Stimulated activated memory B cell treated with anti-CD40 and anti-IgM and Interleukin-4, amounts not matched to agents 10 μg/mL and 1 μg/mL and 100 μg/mL, for 72 hours (primary cell): ENCODE results near the gene RBMS1.

Experiments
- ATAC-seq: fragments of 150-1000 bp; cut with Tn5 transposase; 2 replicates; pipeline ENCODE4 v1.10.0; 2021
- H3K27ac Mint-ChIP-seq: one replicate; pipeline ENCODE4 v1.8.0; 2022; ENCODE audit warnings: mild to moderate bottlenecking, mixed read lengths
- H3K27me3 Mint-ChIP-seq: one replicate; pipeline ENCODE4 v1.8.0; 2022; ENCODE audit warnings: mixed read lengths
- H3K36me3 Mint-ChIP-seq: one replicate; pipeline ENCODE4 v1.8.0; 2022; ENCODE audit warnings: mixed read lengths
- H3K4me1 Mint-ChIP-seq: one replicate; pipeline ENCODE4 v1.8.0; 2022; ENCODE audit warnings: mixed read lengths
- H3K4me3 Mint-ChIP-seq: one replicate; pipeline ENCODE4 v1.8.0; 2022; ENCODE audit warnings: mild to moderate bottlenecking, moderate library complexity, mixed read lengths
- H3K9me3 Mint-ChIP-seq: one replicate; pipeline ENCODE4 v1.8.0; 2022; ENCODE audit warnings: mixed read lengths

The RBMS1 gene

DNA sequence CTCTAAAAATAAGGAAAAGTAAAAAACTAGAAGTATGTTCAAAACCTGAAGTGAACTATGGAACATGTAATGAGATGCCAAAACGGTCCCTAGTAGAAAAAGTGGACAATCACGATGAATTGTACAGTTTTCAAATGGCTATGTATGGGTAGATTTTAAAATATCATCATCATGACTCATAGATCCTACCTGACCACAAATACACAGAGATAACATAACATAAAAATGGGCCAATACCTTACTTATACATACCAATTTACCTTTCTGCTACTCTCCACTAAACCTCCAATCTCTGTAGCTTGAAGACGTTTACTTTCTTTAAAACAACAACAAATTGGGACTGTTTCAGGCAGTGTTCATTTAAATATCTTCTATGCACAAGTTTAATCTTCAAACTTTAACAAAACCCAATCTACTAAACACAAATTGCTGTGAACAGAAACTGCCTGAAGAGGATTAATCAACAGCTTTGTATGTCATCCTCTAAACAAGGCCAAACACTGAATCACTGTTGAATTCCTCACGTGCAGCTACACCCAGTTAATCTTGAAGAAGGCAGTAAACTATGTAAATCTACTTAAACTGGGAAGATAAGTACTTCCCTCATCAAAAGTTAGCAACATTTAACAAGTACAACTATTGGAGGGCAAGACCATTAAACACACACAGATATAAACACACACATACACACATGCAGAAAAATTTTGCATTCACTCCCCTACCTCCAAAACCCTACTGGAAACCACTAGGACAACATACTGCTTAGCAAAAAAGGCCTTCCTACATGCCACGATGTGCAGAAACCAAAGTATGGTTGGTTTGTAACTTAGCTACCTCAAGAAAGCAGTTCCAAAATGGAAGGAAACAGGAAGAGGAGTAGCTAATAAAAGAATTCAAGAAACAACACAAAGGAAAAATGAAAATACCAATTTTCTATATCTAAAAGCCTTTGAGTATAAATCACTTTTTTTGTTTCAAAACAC is 90.3 kb downstream of the RBMS1 start:
- H3K9me3 Mint-ChIP-seq: no peaks in the 10 kb centered on the region

DNA sequence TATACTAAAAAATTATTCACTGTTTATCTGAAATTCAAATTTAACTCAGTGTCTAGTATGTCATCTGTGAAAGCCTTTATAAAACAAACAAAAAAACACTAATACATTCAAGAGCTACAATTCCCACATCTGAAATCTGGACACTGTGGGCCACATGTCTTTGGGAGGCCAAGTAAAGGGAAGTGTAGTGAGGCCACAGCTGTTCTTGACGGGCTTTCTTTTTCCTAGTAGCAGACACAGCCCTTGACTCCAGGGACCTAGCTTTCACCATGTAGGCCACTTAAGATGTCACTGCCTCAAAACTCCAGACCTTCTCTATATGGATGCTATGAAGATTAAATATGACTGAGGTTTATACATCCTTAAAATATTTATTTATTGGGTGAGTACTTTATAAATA is 91.1 kb downstream of the RBMS1 start:
- H3K4me3 Mint-ChIP-seq: no peak overlapping the region
- no peaks in the 10 kb centered on the region for H3K36me3 Mint-ChIP-seq
- peak overlapping the region; percentile 11 for H3K27ac Mint-ChIP-seq

More for the DNA sequence above, 90.3 kb downstream of the RBMS1 start:
- no peak for ATAC-seq
- Mint-ChIP-seq H3K27me3 (no peaks in the 10 kb centered on the region), H3K27ac (peak overlapping the region; percentile 69), H3K4me1 (peaks cover 53% of the 10 kb centered on the region), H3K36me3 (no peaks in the 10 kb centered on the region), H3K4me3 (no peak overlapping the region)

DNA sequence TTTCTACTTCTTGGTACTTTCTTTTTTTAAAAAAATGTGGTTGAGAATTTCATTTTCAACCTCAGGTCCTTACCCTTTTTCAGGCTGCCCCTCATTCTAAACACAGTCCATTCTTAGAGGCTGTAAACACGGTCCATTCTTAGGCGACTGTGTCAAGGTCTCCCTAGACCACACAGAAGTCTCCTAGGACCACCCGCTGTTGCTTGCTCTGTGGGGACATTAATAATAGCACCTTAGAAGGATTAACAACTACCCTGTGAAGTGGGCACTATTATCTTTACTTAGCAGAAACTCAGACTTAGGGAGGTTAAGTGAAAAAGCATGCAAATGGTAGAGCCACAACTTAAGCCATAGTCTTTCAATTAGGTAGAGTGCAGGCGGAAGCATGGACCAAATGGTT is 91.7 kb downstream of the RBMS1 start:
- H3K4me3 Mint-ChIP-seq: no peak overlapping the region
- H3K4me1 Mint-ChIP-seq: peaks cover 47% of the 10 kb centered on the region
- H3K36me3 Mint-ChIP-seq: no peaks in the 10 kb centered on the region
- no peaks in the 10 kb centered on the region for H3K9me3 Mint-ChIP-seq
- ATAC-seq: no peak
- peak overlapping the region; percentile 11 for H3K27ac Mint-ChIP-seq
- H3K27me3 Mint-ChIP-seq: no peaks in the 10 kb centered on the region

More for the DNA sequence above, 91.1 kb downstream of the RBMS1 start:
- no peak for ATAC-seq
- no peaks in the 10 kb centered on the region for H3K27me3 Mint-ChIP-seq
- peaks cover 47% of the 10 kb centered on the region for H3K4me1 Mint-ChIP-seq
- H3K9me3 Mint-ChIP-seq: no peaks in the 10 kb centered on the region

DNA sequence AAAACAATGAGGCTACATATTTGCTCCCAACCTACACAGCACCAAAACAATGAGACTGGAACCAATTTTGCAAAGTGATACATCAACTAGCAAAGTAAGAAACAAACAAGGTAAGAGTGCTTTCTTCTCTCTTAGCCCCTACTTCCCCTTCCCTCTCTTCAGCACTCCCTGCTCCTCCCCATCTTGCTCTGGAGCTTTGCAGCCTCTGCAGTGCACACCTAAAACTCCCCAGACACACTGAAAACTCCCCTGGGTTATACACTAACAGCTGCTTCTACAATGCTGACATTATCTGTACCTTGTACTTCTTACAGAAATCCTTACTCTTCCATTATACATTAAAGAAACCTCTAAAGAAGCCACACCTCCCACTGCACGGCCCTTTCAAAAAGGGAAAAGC is 93.7 kb downstream of the RBMS1 start:
- H3K36me3 Mint-ChIP-seq: no peaks in the 10 kb centered on the region
- no peaks in the 10 kb centered on the region for H3K9me3 Mint-ChIP-seq
- H3K27me3 Mint-ChIP-seq: no peaks in the 10 kb centered on the region
- no peak overlapping the region for H3K27ac Mint-ChIP-seq
- peaks cover 31% of the 10 kb centered on the region for H3K4me1 Mint-ChIP-seq
- no peak overlapping the region for H3K4me3 Mint-ChIP-seq
- ATAC-seq: no peak

DNA sequence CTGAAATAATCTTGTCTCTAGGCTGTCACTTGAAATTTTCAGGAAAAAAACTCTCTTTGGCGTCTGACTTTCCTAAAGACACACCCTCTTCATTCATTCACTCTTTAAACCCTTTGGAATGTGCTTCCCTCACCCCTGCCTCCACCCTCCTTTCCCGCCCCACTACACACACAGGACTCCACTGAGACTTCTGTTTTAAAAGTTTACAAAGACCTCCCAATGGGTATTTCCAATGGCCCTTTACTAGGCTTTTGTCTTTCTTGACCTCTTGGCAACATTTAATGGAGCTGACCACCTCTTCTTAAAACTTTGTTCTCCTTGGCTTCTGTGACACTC is 96.1 kb downstream of the RBMS1 start:
- Mint-ChIP-seq H3K4me1 (peaks cover 36% of the 10 kb centered on the region), H3K27me3 (no peaks in the 10 kb centered on the region), H3K4me3 (no peak overlapping the region), H3K27ac (no peak overlapping the region), H3K36me3 (no peaks in the 10 kb centered on the region), H3K9me3 (no peaks in the 10 kb centered on the region)
- no peak for ATAC-seq

DNA sequence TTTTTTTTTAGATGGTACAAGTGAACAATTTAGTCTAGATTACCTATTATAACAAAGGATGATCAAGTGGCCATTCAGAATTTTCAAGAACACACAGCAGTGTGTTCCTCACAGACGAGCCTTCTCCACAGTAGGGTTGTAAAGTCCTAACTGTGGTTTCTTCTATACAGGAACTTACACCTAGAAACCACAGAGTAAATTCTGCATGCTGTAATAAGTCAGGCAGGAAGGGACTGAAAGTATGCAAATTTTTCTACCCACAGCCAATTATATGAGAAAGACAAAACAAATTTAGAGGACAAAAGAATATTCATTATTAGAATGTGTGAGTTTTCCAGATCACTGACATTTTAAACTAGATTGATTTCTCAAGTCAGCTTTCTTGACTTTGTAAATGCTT is 99.5 kb downstream of the RBMS1 start:
- H3K36me3 Mint-ChIP-seq: no peaks in the 10 kb centered on the region
- H3K4me3 Mint-ChIP-seq: peak overlapping the region; percentile 35
- H3K27ac Mint-ChIP-seq: peak overlapping the region; percentile 32
- H3K27me3 Mint-ChIP-seq: no peaks in the 10 kb centered on the region
- no peaks in the 10 kb centered on the region for H3K9me3 Mint-ChIP-seq
- ATAC-seq: peak; percentile 95
- peaks cover 40% of the 10 kb centered on the region for H3K4me1 Mint-ChIP-seq

DNA sequence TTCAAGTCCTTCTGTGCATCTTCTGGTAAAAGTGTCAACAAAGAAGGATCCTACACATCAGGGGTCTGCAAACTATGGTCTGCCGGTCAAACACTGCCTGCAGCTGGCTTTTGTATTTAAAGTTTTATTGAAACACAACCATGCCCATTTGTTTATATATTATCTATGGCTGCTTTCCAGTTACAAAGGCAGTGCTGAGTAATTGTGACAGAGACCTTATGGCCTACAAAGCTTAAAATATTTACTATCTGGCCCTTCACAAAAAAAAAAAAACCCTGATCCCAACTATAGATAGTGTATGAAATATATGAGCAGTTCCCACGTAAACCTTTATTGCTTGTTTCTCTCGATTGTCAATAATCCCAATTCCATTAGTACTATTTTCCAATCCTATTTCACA is 101.4 kb downstream of the RBMS1 start:
- Mint-ChIP-seq H3K36me3 (no peaks in the 10 kb centered on the region), H3K4me3 (no peak overlapping the region), H3K27ac (no peak overlapping the region)

DNA sequence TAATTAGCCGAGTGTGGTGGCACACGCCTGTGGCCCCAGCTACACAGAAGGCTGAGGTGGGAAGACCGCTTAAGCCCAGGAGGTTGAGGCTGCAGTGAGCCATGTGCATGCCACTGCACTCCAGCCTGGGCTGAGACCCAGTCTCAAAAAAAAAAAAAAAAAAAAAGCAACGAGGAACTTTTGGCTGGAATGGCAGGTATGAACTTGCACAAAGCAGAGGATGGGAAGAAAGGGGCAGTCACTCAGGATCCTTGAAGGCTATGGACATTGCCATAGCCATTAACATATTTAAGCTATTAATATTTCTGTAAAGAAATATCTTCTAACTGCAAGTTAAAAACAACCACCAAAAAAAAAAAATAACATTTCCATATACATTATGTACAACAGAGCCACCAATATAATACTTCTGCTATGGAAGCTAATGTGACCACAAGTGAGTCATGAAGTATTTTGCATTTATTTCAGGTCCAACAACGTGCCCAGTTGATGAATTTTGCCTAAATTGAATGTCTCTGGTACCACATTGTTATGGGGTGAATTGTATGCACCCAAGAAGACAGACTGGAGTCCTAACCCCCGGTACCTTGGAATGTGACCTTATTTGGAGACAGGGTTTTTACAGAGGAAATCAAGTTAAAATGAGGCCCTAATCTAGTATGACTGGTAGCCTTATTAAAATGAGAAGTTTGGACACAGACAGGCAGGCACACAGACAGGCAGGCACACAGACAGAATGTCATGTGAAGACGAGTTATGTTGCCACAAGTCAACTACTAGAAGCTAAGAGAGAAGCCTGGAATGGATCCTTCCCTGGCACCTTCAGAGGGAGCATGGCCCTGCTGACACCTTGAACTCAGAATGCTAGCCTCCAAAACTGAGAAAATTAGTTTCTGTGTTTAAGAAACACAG is 102.8 kb downstream of the RBMS1 start:
- Mint-ChIP-seq H3K27ac (no peak overlapping the region), H3K4me1 (peaks cover 56% of the 10 kb centered on the region), H3K27me3 (no peaks in the 10 kb centered on the region), H3K36me3 (no peaks in the 10 kb centered on the region), H3K9me3 (no peaks in the 10 kb centered on the region), H3K4me3 (no peak overlapping the region)
- no peak for ATAC-seq

More for the DNA sequence above, 101.4 kb downstream of the RBMS1 start:
- no peak for ATAC-seq
- Mint-ChIP-seq H3K27me3 (no peaks in the 10 kb centered on the region), H3K4me1 (peaks cover 56% of the 10 kb centered on the region), H3K9me3 (no peaks in the 10 kb centered on the region)

DNA sequence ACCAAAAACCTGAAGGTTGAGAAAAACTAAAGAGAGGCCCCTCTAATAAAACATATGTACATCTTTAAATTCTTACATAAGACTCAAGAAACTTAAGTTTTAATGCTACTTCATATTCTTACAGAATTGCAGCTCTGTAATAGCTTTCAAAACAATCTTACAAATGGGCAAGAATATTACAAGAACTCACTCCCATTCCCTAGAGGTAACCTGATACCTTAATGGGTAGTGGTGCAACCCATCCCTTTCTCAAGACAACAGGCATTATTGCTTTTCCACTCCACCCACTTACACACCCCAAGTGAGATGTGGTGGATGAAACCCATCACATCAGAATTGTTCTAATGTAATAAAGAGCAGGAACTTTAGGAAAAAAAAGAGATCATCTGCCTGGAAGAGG is 103.7 kb downstream of the RBMS1 start:
- H3K27me3 Mint-ChIP-seq: no peaks in the 10 kb centered on the region
- H3K27ac Mint-ChIP-seq: no peak overlapping the region

DNA sequence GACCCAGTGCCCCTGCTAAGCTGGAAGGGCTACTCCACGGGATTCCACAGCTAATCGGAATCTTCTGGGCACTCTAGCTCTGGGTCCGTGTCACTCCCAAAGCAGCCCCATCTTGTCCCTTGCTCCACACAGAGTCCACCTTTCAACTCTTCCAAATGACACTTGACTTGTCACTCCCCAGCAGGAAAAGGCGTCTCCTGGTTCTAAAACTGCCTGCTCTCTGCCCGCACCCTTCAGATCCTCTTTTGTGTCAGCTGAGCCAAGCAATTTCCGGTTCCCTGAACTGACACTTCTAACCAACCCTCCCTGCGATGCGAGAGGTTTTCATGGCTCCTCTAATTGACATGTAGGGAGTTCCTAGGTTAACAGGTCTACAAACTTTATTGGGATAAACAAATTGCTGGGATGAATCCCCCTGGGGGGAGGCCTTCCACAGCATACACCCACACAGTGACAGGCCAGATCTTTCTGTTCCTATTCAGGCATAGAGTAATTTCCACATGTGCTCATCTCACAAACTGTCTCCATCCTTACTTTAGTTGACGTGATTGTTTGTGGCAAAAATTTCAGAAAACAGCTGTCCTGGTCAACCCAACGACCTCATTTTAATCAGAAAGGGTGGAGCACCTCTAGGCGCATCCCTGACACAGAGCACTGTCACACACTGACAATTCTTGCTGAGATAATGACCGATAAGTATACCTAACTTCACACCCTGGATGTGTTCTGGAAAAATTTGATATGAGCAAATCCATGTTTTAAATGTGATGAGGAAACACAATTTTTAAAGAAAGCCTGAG is 104.9 kb downstream of the RBMS1 start:
- peaks cover 47% of the 10 kb centered on the region for H3K4me1 Mint-ChIP-seq
- H3K4me3 Mint-ChIP-seq: peak overlapping the region; percentile 34
- peak overlapping the region; percentile 10 for H3K27ac Mint-ChIP-seq
- no peaks in the 10 kb centered on the region for H3K36me3 Mint-ChIP-seq
- peak; percentile 70 for ATAC-seq
- H3K9me3 Mint-ChIP-seq: no peaks in the 10 kb centered on the region
- no peaks in the 10 kb centered on the region for H3K27me3 Mint-ChIP-seq

More for the DNA sequence above, 103.7 kb downstream of the RBMS1 start:
- Mint-ChIP-seq H3K4me3 (no peak overlapping the region), H3K36me3 (no peaks in the 10 kb centered on the region), H3K9me3 (no peaks in the 10 kb centered on the region), H3K4me1 (peaks cover 56% of the 10 kb centered on the region)
- ATAC-seq: no peak

DNA sequence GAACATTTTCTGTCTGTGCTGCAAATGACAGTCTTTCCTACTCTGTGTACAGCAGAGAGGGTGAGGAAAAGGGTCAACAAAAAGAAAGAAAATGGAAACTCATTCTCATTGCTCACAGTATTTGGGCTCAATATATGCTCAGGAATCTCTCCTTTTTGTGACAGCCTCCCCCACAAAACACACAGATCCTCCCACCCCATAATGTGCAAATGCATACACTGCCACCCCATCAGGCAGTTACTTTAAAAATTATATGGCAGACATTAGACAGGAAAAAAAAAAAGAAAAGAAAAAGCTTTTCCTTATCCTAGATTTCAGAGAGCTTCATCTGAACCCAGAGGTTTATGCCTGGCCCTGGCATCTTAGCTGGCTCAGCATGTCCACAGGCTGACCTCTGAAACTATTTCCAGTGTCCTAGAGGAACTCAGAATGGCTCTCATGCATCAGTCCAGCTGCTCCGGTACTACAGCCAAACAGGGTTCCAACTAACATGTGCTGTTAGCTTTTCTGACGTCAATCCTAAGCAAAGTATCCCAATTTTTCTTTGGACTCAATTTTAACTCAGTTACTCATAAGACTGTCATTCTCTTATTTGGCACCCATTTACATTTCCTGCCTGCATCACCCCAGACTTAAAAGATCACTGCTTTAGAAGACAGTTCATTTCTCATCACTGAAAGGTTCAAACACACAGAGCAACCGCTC is 105.9 kb downstream of the RBMS1 start:
- no peak overlapping the region for H3K4me3 Mint-ChIP-seq
- no peaks in the 10 kb centered on the region for H3K9me3 Mint-ChIP-seq
- ATAC-seq: no peak
- peaks cover 37% of the 10 kb centered on the region for H3K4me1 Mint-ChIP-seq
- H3K27ac Mint-ChIP-seq: no peak overlapping the region
- no peaks in the 10 kb centered on the region for H3K36me3 Mint-ChIP-seq
- H3K27me3 Mint-ChIP-seq: no peaks in the 10 kb centered on the region

DNA sequence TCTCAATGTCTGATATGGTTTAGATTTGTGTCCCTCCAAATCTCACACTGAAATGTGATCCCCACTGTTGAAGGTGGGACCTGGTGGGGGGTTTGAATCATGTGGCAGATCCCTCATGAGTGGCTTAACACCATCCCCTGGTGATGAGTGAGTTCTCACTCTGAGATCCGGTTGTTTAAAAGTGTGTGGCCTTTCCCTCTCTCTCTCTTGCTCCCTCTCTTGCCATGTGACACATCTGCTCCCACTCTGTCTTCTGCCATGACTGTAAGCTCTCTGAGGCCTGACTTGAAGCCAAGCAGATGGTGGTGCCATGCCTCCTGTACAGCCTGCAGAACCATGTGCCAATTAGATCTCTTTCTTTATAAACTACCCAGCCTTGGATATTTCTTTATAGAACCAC is 108.8 kb downstream of the RBMS1 start:
- ATAC-seq: no peak
- Mint-ChIP-seq H3K36me3 (no peaks in the 10 kb centered on the region), H3K4me3 (no peak overlapping the region), H3K9me3 (no peaks in the 10 kb centered on the region), H3K4me1 (peaks cover 41% of the 10 kb centered on the region), H3K27me3 (no peaks in the 10 kb centered on the region), H3K27ac (no peak overlapping the region)

DNA sequence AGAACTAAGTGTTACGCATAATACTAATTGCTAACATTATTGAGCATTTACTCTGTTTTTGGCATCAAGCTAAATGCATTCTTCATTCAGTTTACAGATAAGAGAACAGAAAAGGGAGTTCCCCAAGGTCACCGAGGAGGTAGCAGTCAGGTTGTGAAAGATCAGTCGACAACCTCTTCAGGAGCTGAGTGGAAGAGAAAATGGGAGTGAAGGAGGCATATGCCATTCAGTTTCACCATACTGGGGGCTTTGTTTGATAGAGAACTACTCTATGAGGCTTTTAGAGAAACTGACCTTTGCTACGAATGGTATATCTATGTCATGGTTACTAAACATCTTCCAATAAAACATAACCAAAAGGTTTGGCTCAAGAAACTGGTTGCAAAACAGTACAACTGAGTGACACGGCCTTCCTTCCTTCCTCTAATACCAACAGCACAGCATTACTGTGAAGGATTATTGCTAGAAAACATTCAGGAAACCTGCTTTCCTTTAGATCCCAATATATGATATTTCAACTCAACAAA is 112.1 kb downstream of the RBMS1 start:
- H3K27ac Mint-ChIP-seq: no peak overlapping the region
- ATAC-seq: no peak
- H3K27me3 Mint-ChIP-seq: no peaks in the 10 kb centered on the region
- H3K36me3 Mint-ChIP-seq: no peaks in the 10 kb centered on the region
- no peak overlapping the region for H3K4me3 Mint-ChIP-seq
- no peaks in the 10 kb centered on the region for H3K9me3 Mint-ChIP-seq
- peaks cover 37% of the 10 kb centered on the region for H3K4me1 Mint-ChIP-seq

DNA sequence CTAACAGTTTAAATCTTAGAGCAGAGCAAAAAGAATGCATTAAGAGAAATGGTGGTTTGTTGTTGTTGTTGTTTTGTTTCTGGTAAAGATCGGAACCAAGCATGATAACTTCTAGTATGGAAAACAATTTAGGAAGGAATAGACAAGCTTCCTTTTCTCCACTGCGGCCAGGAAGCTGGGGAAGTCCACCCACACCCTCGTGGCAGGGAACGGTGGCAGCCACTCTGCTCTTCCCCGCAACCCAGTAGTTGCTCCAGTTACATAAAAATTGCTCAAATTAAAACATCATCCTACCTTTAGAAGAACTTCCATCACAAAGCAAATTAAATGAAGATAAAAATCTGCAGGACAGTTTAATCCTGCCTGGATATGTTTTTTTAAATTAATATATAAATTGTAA is 113.0 kb downstream of the RBMS1 start:
- H3K4me3 Mint-ChIP-seq: no peak overlapping the region
- ATAC-seq: no peak
- H3K36me3 Mint-ChIP-seq: no peaks in the 10 kb centered on the region
- no peaks in the 10 kb centered on the region for H3K9me3 Mint-ChIP-seq
- no peaks in the 10 kb centered on the region for H3K27me3 Mint-ChIP-seq
- no peak overlapping the region for H3K27ac Mint-ChIP-seq
- H3K4me1 Mint-ChIP-seq: peaks cover 42% of the 10 kb centered on the region
